ENCODE measurements around the gene SMPDL3A.

DNA sequence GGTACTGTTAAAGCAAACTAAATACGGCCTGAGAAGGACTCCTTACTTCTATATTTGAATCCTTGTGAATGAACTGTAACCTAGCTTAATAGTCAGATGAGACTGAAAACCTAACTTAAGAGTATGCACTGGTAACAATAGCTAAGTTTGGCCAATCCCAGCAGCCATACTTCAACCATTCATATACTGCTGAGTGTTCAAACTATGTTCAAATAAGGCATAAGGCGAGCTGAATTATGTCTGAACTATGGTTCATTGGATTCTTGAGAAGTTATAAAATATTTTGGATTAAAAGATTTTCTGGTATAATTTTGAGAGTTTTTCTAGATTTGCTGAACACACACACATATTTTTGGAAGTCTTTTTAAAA lies 2.2 kb downstream of the SMPDL3A start:
- TF ChIP-seq, protein P1, sequence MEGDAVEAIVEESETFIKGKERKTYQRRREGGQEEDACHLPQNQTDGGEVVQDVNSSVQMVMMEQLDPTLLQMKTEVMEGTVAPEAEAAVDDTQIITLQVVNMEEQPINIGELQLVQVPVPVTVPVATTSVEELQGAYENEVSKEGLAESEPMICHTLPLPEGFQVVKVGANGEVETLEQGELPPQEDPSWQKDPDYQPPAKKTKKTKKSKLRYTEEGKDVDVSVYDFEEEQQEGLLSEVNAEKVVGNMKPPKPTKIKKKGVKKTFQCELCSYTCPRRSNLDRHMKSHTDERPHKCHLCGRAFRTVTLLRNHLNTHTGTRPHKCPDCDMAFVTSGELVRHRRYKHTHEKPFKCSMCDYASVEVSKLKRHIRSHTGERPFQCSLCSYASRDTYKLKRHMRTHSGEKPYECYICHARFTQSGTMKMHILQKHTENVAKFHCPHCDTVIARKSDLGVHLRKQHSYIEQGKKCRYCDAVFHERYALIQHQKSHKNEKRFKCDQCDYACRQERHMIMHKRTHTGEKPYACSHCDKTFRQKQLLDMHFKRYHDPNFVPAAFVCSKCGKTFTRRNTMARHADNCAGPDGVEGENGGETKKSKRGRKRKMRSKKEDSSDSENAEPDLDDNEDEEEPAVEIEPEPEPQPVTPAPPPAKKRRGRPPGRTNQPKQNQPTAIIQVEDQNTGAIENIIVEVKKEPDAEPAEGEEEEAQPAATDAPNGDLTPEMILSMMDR (IDR thresholded peaks at IDR 0.05; ENCODE audit: poor library complexity): no peak
- no peak for TF ChIP-seq EZH2phosphoT487 (IDR thresholded peaks at IDR 0.05; ENCODE audit: low read depth, severe bottlenecking, unreplicated experiment)
